ENCODE measurements around the gene SPRR1A.

DNA sequence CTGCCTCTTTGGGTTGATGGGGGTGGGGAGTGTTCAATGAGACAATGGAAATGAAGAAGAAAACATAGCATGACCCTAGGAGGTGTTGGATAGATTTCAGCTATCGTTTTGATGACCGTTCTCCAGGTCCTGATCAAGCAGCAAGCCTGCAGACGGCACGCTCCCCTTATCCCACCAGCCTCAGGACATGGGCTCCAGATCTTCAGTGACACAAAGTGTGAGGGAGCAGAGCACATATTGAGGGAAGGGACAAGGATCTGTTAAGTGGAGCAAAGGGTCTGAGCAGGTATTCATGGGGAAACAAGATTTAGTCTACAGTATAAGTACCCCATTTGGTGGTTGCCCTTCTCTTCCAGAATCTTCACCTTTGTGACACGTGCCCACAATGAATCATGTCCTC lies 32.2 kb upstream of the SPRR1A start:
- TF ChIP-seq, protein P1, sequence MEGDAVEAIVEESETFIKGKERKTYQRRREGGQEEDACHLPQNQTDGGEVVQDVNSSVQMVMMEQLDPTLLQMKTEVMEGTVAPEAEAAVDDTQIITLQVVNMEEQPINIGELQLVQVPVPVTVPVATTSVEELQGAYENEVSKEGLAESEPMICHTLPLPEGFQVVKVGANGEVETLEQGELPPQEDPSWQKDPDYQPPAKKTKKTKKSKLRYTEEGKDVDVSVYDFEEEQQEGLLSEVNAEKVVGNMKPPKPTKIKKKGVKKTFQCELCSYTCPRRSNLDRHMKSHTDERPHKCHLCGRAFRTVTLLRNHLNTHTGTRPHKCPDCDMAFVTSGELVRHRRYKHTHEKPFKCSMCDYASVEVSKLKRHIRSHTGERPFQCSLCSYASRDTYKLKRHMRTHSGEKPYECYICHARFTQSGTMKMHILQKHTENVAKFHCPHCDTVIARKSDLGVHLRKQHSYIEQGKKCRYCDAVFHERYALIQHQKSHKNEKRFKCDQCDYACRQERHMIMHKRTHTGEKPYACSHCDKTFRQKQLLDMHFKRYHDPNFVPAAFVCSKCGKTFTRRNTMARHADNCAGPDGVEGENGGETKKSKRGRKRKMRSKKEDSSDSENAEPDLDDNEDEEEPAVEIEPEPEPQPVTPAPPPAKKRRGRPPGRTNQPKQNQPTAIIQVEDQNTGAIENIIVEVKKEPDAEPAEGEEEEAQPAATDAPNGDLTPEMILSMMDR (IDR thresholded peaks at IDR 0.05; ENCODE audit: insufficient read depth, low read length) = no peak
- no peak for TF ChIP-seq POLR2AphosphoS5 (IDR thresholded peaks at IDR 0.05; ENCODE audit: low read depth)
- no peak for TF ChIP-seq GABPA (IDR thresholded peaks at IDR 0.05; ENCODE audit: low read depth)

All from HL-60 (cell line).